Right ventricle myocardium superior (tissue), 1 donor: Measurements from ENCODE around the gene BAHCC1. TPM values are rescaled to one million over a fixed set of nuclear protein-coding genes. Genes with fewer than 3 reads are reported as not detected.

Source experiments
- ATAC-seq: fragments of 200-7000 bp; cut with Tn5 transposase; one replicate; pipeline ENCODE4 v1.9.1; 2020; ENCODE audit warnings: mild to moderate bottlenecking; ENCODE audit not compliant: poor library complexity
- DNase-seq: peaks from one replicate; pipeline ENCODE4 v3.0.0-alpha.2; 2020
- intact Hi-C: fragments of 100-400 bp; cut with DNase I; formaldehyde crosslinking; loops from one replicate; pipeline ENCODE4 v1.11.2; 2022
- total RNA-seq: library from RNA; stranded (reverse); fragmentation: NEBNext Ultra II Directional; extraction: Animal tissue kit (Norgen Biotek cat#: 25700); gene quantifications from one replicate; pipeline ENCODE4 v1.2.1, GENCODE V29; 2021
- donor health status: DM: no; HTN: yes; CAD: no; lungs with severe emphysema.

The BAHCC1 gene
- total RNA-seq, 1 donor from 2014 or later: 8.0 TPM

DNA sequence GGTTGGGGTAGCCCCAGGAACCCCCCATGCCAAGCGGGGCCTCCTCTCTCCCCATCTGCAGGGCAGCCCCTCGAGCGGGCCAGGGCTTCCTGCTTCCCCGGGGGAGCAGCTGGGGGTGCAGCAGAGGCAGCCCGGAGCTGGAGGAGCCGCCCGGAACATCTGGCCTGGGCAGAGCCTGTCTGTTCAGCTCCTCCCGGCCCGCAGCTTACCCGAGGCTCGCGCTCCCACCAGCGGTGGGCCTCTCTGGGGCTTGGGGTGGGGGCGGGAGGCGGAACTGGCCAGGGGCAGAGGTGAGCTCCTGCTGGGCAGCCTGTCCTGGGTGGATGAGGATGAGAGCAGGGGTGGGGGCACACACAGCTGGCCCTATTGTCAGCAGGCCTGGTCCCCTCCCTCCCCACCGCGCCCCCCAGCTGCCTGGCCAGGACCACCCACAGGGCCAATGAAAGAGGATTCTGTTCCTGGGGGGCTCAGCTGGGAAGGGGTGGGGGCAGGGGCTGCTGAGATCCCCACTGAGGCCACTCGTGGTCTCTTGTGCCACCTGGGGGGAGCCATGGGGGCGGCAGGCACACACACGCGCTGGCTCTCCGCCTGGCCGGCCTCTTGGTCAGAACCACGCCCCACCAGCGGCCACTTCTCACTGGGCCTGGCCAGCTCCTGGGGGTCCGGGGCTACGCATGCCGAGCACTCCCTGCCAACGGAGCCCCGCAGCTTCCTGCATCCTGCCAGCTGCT, 34.7 kb downstream of the BAHCC1 start:
- ATAC-seq (peak; percentile 19), DNase-seq (peak; percentile 67)
- intact Hi-C loops: no loop called here

DNA sequence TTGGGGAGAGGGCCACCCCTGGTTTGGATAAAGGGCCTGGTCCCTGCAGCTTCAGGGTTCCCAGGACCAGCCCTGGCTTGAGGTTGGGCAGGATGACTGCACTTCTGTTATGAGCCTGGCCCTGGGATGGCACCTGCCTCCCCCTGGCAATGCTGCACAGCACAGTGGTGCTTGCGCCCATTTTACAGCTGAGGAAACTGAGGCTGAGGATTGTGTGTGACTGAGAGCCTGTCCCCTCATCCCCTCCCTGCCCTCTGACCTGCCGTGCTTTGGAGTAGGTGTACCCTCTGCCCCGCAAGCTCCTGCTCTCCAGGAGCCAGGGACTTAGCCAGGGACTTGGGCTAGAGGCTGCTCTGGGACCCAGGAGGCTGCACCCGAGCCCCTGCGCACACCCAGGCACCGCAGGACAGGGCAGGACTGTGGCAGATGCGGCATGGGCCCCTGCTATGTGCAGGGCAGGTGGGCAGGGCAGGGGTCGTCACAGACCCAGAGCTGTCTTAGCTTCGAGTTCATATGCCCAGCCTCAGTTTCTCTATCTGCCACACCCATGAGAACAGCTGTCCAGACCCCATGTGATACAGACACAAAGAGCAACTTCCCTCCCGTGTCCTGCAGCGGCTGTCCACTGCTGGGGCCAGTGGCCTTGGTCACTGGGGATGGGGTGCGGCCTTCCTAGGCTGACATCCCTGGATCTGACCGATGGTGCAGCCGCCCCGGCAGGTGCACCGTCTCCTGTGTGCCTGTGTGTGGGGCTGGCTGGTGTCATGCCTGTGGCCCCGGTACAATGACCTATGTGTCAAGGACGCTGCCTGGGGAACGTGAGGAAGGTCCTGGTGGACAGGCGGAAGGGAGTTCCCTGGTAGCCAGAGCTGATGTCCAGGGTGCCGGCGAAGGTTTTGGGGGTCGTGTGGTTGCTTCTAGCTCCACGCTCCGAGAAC, 36.6 kb downstream of the BAHCC1 start:
- no peak for ATAC-seq
- intact Hi-C loops: no loop called here

DNA sequence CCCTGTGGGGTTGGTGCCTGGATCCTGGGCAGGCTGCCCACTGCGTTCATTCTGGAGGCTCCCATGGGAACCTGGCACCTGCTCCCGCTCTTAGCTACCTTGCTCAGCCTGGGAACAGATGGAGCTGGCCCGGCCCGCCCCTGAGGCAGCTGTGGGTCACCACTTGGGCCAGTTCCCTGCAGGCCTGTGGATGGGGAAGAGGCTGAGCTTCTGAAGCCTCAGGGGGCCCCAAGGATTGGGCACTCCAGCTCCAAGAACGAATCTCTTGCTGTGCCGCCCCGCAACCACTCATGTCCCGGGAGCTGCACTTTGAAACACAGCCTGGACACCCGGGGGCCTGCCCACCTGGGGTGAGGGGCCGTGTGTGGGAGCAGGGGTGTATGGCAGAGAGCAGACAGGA, 37.7 kb downstream of the BAHCC1 start:
- DNase-seq (peak; percentile 61), ATAC-seq (no peak)
- intact Hi-C loops: no loop called here

More for the DNA sequence above, 36.6 kb downstream of the BAHCC1 start:
- no peak for DNase-seq

DNA sequence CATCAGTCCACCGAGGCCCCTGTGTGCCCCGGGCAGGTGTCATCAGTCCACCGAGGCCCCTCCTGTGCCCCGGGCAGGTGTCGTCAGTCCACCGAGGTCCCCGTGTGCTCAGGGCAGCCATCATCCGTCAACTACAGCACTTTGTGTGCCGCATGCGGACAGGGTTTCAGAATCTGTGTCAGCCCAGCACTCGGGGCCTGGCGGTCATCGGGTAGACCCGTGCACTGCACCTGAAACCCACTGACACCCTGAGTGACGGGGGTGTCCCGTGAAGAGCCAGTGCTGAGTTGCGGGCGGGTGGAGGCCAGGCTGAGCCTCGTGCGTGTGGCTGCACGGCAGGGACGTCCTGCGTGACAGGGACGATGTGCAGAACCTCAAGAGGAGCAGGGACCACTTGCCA, 38.4 kb downstream of the BAHCC1 start:
- intact Hi-C loops: no loop called here
- DNase-seq: no peak
- ATAC-seq: no peak

- ATAC-seq (peak; percentile 12), DNase-seq (peak; percentile 69)
- intact Hi-C loops: no loop called here
Observed at GRCh38 chr17:81434072-81434471, 38.8 kb downstream of the BAHCC1 start.

DNA sequence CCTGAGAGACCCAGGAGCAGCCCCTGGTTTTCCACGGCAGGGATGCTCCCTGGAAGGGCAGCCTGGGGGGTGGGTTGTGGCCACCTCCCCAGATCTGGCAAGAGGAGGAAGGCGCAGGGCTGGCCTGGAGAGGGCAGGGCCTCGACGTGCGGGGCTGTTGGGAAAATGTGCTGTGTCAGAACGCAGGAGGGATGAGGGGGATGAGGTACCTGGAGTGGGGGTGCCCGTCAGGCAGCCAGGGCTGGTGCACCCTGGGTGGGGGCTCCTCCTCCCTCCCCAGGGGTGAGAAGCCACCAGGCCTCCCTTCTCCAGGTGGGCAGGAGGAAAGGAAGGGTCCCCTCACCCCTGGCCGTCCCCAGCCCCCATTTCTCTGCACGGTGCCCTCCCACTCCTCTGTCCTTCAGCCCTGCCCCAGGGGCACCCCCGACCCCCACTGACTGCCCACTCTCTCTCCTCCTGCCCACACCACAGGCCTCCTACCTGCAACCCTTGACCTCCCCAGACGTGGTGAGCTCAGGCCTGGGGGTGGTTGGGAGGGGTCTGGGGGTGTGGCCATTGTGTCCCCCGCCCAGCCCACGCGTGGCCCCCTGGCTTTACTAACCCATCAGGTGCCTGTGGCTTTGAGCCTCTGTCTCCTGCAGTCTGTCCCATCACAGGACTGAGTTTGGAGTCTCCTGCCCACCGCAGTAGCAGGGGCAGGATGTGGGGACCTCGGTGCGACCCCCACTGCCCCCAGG, 39.6 kb downstream of the BAHCC1 start:
- no peak for ATAC-seq
- DNase-seq: no peak
- intact Hi-C loops: loop anchor here (5.0 kb wide), 1 partner anchor 37 kb away; no protein-coding TSS in a partner anchor

GRCh38 chr17:81435652-81436293, 40.5 kb downstream of the BAHCC1 start:
- ATAC-seq (peak; percentile 7), DNase-seq (no peak)
- intact Hi-C loops: loop anchor here (5.0 kb wide), 1 partner anchor 37 kb away; no protein-coding TSS in a partner anchor

DNA sequence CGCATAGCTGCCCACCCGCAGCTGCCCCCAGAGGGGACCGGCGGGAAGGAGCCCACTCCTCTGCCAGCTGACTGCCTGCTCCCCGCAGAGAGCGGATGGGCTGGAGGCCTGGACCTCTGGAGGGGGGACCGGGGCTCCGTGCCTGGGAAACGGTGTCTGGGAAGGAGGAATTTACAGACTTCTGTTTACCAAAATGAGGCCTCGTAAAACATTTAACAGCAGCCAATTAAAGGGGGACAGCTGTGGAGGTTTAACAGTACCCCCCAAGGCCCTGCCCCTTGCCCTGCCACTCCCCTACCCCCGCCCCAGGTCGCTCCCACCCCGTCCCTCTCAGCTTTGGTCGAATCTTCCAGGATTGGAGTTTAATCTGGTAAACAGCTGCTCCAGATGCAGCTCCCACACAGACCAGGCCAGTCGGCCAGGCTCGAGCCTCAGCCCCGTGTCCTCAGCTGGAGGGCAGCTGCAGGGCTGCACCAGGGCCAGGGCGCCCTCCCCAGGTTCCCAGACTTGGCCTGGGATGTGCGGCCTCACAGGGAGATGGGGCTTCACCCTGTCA, 41.1 kb downstream of the BAHCC1 start:
- intact Hi-C loops: loop anchor here (5.0 kb wide), 1 partner anchor 36 kb away; no protein-coding TSS in a partner anchor
- ATAC-seq (peak; percentile 75), DNase-seq (peak; percentile 79)

- ATAC-seq (no peak), DNase-seq (no peak)
- intact Hi-C loops: loop anchor here (5.0 kb wide), 1 partner anchor 35 kb away; no protein-coding TSS in a partner anchor
Observed at GRCh38 chr17:81437191-81437651, 42.0 kb downstream of the BAHCC1 start.

- DNase-seq (no peak), ATAC-seq (no peak)
- intact Hi-C loops: loop anchor here (5.0 kb wide), 1 partner anchor 34 kb away; no protein-coding TSS in a partner anchor
Observed at GRCh38 chr17:81438007-81438659, 42.9 kb downstream of the BAHCC1 start.

- DNase-seq (no peak), ATAC-seq (no peak)
- intact Hi-C loops: loop anchor here (5.0 kb wide), 1 partner anchor 34 kb away; no protein-coding TSS in a partner anchor
Observed at GRCh38 chr17:81438688-81439087, 43.4 kb downstream of the BAHCC1 start.

- DNase-seq: no peak
- no peak for ATAC-seq
- intact Hi-C loops: no loop called here
Observed at GRCh38 chr17:81440051-81440471, 44.8 kb downstream of the BAHCC1 start.

GRCh38 chr17:81440511-81441244, 45.4 kb downstream of the BAHCC1 start:
- DNase-seq (no peak), ATAC-seq (no peak)
- intact Hi-C loops: no loop called here

GRCh38 chr17:81442791-81443190, 47.5 kb downstream of the BAHCC1 start:
- intact Hi-C loops: no loop called here
- ATAC-seq: no peak
- DNase-seq: no peak

- DNase-seq (no peak), ATAC-seq (no peak)
- intact Hi-C loops: no loop called here
Observed at GRCh38 chr17:81443269-81443668, 48.0 kb downstream of the BAHCC1 start.

GRCh38 chr17:81444610-81445339, 49.5 kb downstream of the BAHCC1 start:
- DNase-seq (no peak), ATAC-seq (no peak)
- intact Hi-C loops: no loop called here
